KBM-7 (cell line): Measurements from ENCODE around the gene PSPC1.
"Not testable (repeated sequence)": the region's sequence is repeated elsewhere in the genome, so short reads cannot be mapped to it uniquely, and the experiment has no call there.

Experiments used
- DNase-seq: peaks from one replicate; pipeline ENCODE4 v3.0.0-alpha.2; 2015
- in situ Hi-C: fragments of 300-500 bp; cut with MboI; formaldehyde crosslinking; loops from 2 replicates; pipeline ENCODE4 v1.14.3; 2020; ENCODE audit warnings: low sequenced_read_pairs, low pct_unique_long_range_greater_than_20kb, mixed read lengths

Gene PSPC1

GRCh38 chr13:19766591-19766990 is 16.2 kb downstream of the PSPC1 start:
- in situ Hi-C loops, result no loop called here

GRCh38 chr13:19764237-19764636 is 18.5 kb downstream of the PSPC1 start:
- in situ Hi-C loops, result no loop called here
- DNase-seq, result no peak

More at GRCh38 chr13:19766591-19766990, 16.2 kb downstream of the PSPC1 start:
- DNase-seq, result no peak

- in situ Hi-C loops, result no loop called here
Measured at GRCh38 chr13:19763618-19764017, 19.1 kb downstream of the PSPC1 start.

GRCh38 chr13:19759669-19760068 is 23.1 kb downstream of the PSPC1 start:
- in situ Hi-C loops, result no loop called here
- DNase-seq, result no peak

More at GRCh38 chr13:19763618-19764017, 19.1 kb downstream of the PSPC1 start:
- DNase-seq, result no peak

GRCh38 chr13:19742643-19743042 is 40.1 kb downstream of the PSPC1 start:
- in situ Hi-C loops, result no loop called here
- no peak for DNase-seq

GRCh38 chr13:19737844-19738557 is 44.7 kb downstream of the PSPC1 start:
- DNase-seq, result no peak
- in situ Hi-C loops, result no loop called here

- DNase-seq, result no peak
- in situ Hi-C loops, result no loop called here
Measured at GRCh38 chr13:19726611-19727010, 56.1 kb downstream of the PSPC1 start.

GRCh38 chr13:19725320-19725719 is 57.4 kb downstream of the PSPC1 start:
- no peak for DNase-seq
- in situ Hi-C loops, result no loop called here

GRCh38 chr13:19720039-19720438 is 62.7 kb downstream of the PSPC1 start:
- in situ Hi-C loops, result no loop called here

GRCh38 chr13:19713186-19713965 is 69.4 kb downstream of the PSPC1 start:
- DNase-seq, result no peak
- in situ Hi-C loops, result no loop called here

More at GRCh38 chr13:19720039-19720438, 62.7 kb downstream of the PSPC1 start:
- DNase-seq, result no peak

- DNase-seq, in situ Hi-C loops: not testable (repeated sequence)
Measured at GRCh38 chr13:19709782-19710181, 73.0 kb downstream of the PSPC1 start.

- DNase-seq, in situ Hi-C loops: not testable (repeated sequence)
Measured at GRCh38 chr13:19709039-19709438, 73.7 kb downstream of the PSPC1 start.

- in situ Hi-C loops, result loop anchor here (5.0 kb wide), 1 partner anchor 502 kb away; no protein-coding TSS in a partner anchor
- not testable (repeated sequence) for DNase-seq
Measured at GRCh38 chr13:19704256-19704655, 78.5 kb downstream of the PSPC1 start.

- in situ Hi-C loops, result loop anchor here (5.0 kb wide), 1 partner anchor 499 kb away; no protein-coding TSS in a partner anchor
Measured at GRCh38 chr13:19701619-19702018, 81.1 kb downstream of the PSPC1 start.

GRCh38 chr13:19700963-19701362 is 81.8 kb downstream of the PSPC1 start:
- not testable (repeated sequence) for DNase-seq
- in situ Hi-C loops, result loop anchor here (5.0 kb wide), 1 partner anchor 499 kb away; no protein-coding TSS in a partner anchor

More at GRCh38 chr13:19701619-19702018, 81.1 kb downstream of the PSPC1 start:
- not testable (repeated sequence) for DNase-seq

GRCh38 chr13:19695829-19696228 is 86.9 kb downstream of the PSPC1 start:
- in situ Hi-C loops, result no loop called here
- no peak for DNase-seq

- DNase-seq, result no peak
- in situ Hi-C loops, result no loop called here
Measured at GRCh38 chr13:19695428-19695827, 87.3 kb downstream of the PSPC1 start.

GRCh38 chr13:19691447-19691846 is 91.3 kb downstream of the PSPC1 start:
- DNase-seq, in situ Hi-C loops: not testable (repeated sequence)

- in situ Hi-C loops, result no loop called here
- no peak for DNase-seq
Measured at GRCh38 chr13:19685437-19685836, 97.3 kb downstream of the PSPC1 start.

GRCh38 chr13:19685034-19685433 is 97.7 kb downstream of the PSPC1 start:
- in situ Hi-C loops, result no loop called here
- DNase-seq, result no peak
